Measurements from ENCODE around the gene VSTM4.

Gene VSTM4

DNA sequence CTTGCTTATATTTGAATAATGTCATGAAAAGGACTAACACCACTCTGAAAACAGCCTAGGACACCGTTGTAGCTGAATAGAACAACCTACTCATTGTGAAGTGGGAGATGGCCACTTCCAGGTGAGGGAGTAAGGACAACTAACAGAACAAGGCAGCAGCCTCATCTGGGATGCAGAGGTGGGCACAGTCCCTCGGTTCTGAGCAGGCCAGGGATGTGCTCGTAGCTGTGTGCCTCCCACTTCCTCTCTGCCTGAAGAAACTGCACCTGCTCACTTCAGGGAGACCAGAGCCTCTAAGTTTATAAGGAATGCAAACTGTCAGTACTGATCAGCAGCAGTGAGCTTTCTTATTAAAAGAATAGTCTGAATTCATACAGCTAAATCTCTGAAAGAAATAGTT is 2.5 kb downstream of the VSTM4 start:
- no peak overlapping the region for H3K4me3 ChIP-seq (replicated peaks in 1 of 2; ENCODE audit: low read depth in 2 of 2, low read length in 2 of 2)
- no peak for DNase-seq (ENCODE audit: low read depth in 2 of 2)
- TF ChIP-seq, protein P1, sequence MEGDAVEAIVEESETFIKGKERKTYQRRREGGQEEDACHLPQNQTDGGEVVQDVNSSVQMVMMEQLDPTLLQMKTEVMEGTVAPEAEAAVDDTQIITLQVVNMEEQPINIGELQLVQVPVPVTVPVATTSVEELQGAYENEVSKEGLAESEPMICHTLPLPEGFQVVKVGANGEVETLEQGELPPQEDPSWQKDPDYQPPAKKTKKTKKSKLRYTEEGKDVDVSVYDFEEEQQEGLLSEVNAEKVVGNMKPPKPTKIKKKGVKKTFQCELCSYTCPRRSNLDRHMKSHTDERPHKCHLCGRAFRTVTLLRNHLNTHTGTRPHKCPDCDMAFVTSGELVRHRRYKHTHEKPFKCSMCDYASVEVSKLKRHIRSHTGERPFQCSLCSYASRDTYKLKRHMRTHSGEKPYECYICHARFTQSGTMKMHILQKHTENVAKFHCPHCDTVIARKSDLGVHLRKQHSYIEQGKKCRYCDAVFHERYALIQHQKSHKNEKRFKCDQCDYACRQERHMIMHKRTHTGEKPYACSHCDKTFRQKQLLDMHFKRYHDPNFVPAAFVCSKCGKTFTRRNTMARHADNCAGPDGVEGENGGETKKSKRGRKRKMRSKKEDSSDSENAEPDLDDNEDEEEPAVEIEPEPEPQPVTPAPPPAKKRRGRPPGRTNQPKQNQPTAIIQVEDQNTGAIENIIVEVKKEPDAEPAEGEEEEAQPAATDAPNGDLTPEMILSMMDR (IDR thresholded peaks at IDR 0.05; ENCODE audit: low read depth, low read length), result no peak

DNA sequence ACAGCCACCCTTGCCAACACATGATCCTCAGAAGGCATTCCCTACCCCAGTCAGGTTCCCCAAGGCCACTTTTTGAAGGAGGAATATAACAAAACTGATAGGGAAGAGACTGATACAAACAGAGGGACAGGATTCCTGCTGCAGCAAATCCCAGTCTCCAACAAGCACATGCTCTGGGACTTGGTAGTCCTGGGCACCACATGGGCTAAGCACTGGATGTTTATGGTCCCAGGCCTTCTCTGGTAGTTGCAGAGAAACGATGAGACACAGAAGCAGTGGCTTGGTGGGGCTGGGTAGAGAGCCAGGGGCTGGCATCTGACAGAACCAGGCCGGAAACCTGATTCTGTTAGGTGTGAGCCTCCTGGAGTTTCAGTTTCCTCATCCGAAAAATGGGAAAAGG is 3.2 kb downstream of the VSTM4 start:
- DNase-seq (ENCODE audit: low read depth in 2 of 2), result no peak
- no peak overlapping the region for H3K4me3 ChIP-seq (replicated peaks in 1 of 2; ENCODE audit: low read depth in 2 of 2, low read length in 2 of 2)

DNA sequence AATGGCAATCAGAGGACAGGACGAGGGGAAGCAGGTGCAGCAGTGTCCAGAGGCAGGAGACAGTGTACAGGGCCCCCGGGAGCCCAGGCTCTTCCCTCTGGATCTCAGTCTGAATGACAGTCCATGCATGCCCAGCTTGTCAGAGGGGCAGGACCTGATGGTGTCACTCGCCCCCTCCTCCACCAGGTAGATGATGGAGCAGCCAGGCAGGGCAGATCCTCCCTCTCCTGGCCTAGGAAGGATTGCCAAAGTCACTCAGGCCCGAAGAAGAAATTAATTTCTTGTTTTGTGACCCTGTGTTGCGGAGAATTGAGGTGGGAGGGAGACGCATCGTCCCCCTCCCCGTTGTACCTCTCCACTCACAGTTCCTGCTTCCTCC is 4.0 kb downstream of the VSTM4 start:
- TF ChIP-seq, protein P1 (IDR thresholded peaks at IDR 0.05; ENCODE audit: low read depth, low read length), result no peak
- no peak for DNase-seq (ENCODE audit: low read depth in 2 of 2)
- H3K4me3 ChIP-seq (replicated peaks in 1 of 2; ENCODE audit: low read depth in 2 of 2, low read length in 2 of 2), result no peak overlapping the region

More for the DNA sequence above, 3.2 kb downstream of the VSTM4 start:
- TF ChIP-seq, protein P1 (IDR thresholded peaks at IDR 0.05; ENCODE audit: low read depth, low read length), result no peak

DNA sequence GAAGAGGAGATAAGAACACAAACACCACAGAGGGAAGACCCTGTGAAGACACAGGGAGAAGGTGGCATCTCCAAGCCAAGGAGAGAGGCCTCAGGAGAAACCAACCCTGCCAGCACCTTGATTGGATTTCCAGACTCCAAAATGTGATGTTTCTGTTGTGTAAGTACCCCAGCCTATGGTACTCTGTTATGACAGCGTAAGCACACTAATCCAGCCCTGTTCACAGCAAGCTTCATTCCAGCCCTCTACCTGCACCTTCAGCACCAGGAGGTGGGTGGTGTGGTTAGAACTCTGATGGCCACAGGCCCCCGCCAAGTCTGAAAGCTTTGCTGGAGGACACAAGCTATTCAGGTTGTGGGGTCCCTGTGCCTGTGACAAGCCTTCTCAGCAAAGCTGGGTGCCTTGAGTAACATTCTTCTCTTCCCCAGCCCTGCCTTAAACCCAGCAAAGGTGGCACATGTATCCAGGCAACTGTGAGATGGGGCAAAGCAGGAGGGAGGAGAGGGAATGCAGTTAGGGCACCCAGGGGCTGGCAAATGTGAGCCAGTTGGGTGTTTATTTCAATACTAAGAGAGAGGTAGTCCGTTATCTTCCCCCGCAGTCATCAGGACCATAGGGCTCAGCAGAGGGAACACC is 4.5 kb downstream of the VSTM4 start:
- TF ChIP-seq, protein P1 (IDR thresholded peaks at IDR 0.05; ENCODE audit: low read depth, low read length), result no peak
- H3K4me3 ChIP-seq (replicated peaks in 1 of 2; ENCODE audit: low read depth in 2 of 2, low read length in 2 of 2), result no peak overlapping the region
- no peak for DNase-seq (ENCODE audit: low read depth in 2 of 2)

DNA sequence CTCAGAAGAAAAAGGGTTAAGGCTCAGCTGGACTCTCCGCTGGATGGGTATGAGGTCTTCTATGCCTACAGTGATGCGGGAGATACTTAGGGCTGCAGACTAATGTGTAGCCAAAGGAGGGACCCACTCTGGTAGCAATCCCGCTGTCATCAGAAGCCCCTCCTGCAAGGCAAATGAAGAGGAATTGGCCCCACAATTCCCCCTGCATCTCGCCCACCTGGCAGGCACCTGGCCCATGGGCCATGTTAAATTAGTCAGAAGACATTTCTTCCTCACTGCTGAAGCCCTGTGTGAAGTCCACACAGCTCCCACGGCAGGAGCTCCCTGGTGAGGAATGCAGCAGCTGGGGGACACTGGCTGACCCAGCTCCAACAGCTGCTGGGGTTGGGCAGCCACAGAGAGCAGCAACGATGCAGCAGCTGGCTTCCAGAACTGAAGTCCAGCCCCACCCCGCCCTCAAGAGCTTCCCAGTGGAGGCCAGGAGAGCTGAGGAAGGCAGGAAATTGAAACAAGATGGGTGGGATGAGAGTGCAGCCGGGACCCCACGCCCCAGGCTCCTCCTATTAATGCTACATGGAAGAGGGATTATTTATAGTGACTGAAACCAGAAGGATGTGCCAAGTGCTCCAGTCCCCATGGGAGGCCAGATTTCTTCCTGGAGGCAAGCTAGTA is 5.5 kb downstream of the VSTM4 start:
- DNase-seq (ENCODE audit: low read depth in 2 of 2), result peak; percentile 7 to 56
- TF ChIP-seq, protein P1 (IDR thresholded peaks at IDR 0.05; ENCODE audit: low read depth, low read length), result no peak
- no peak overlapping the region for H3K4me3 ChIP-seq (replicated peaks in 1 of 2; ENCODE audit: low read depth in 2 of 2, low read length in 2 of 2)

DNA sequence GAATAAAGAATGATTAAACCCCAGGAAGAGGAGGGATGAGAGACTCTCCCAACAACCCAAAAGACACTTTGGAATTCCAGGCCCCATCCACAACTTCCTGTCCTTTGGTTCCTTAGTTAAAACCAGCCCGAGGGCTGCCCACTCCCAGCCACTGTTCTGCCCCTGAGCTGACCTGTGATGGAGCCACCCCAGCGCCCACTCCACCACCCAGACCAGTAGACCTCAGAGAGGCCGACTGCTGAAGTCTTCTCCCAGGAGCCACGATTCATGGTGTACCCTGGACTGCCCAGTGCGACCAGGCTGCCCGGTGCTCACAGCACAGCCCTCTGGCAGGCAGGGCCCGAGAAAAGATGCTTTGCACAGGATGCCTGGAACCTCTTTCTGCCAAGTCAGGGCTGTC is 6.7 kb downstream of the VSTM4 start:
- DNase-seq (ENCODE audit: low read depth in 2 of 2), result no peak
- TF ChIP-seq, protein P1 (IDR thresholded peaks at IDR 0.05; ENCODE audit: low read depth, low read length), result no peak
- H3K4me3 ChIP-seq (replicated peaks in 1 of 2; ENCODE audit: low read depth in 2 of 2, low read length in 2 of 2), result no peak overlapping the region

All from cardiac fibroblast (primary cell).